Measurements from ENCODE around the gene FOXF1. TPM values are rescaled to one million over a fixed set of nuclear protein-coding genes. Genes with fewer than 3 reads are reported as not detected.

The FOXF1 gene
- total and polyA plus RNA-seq, 7 experiments from 2014 or later, result not detected

GRCh38 chr16:86529160-86529559 lies 18.8 kb downstream of the FOXF1 start:
- H3K27me3 Mint-ChIP-seq, result no peaks in the 10 kb centered on the region
- no peaks in the 10 kb centered on the region for H3K4me1 Mint-ChIP-seq
- CTCF ChIA-PET, result interaction anchor here (0.7 kb wide), 1 partner anchor 187 kb away, joined by 3 read pairs; no protein-coding TSS in a partner anchor

GRCh38 chr16:86530251-86531190 lies 20.2 kb downstream of the FOXF1 start:
- ChIA-PET POLR2A (no interaction called here), CTCF (no interaction called here)
- H3K4me3 ChIP-seq (ENCODE audit: low read length), result no peak overlapping the region
- Mint-ChIP-seq H3K27me3 (no peaks in the 10 kb centered on the region), H3K36me3 (peaks cover 0 to 33% (median 6%) of the 10 kb centered on the region in 5 donors), H3K4me1 (no peaks in the 10 kb centered on the region), H3K27ac (no peak overlapping the region), H3K9me3 (peaks cover 0 to 10% (median 3%) of the 10 kb centered on the region in 11 donors), H3K4me3 (no peak overlapping the region)
- peaks cover 0 to 32% (median 5%) of the 10 kb centered on the region in 3 experiments for H3K36me3 ChIP-seq (ENCODE audit: control insufficient read depth in 2 of 3, insufficient read depth in 3 of 3, low read length in 3 of 3)
- no peaks in the 10 kb centered on the region for H3K4me1 ChIP-seq (ENCODE audit: control insufficient read depth in 2 of 2, insufficient read depth in 2 of 2, low read length in 2 of 2)
- no peaks in the 10 kb centered on the region for H3K9me3 ChIP-seq (ENCODE audit: control insufficient read depth in 2 of 3, low read length in 3 of 3)
- H3K27me3 ChIP-seq (ENCODE audit: control insufficient read depth in 2 of 2, insufficient read depth in 2 of 2, low read length in 2 of 2), result no peaks in the 10 kb centered on the region
- H3K27ac ChIP-seq (ENCODE audit: low read depth, low read length), result no peak overlapping the region
- no peak for DNase-seq
- ATAC-seq, result no peak
- intact Hi-C loops (cut with micrococcal nuclease), result no loop called here

More at GRCh38 chr16:86529160-86529559, 18.8 kb downstream of the FOXF1 start:
- Mint-ChIP-seq H3K27ac (no peak overlapping the region), H3K4me3 (no peak overlapping the region), H3K36me3 (peaks cover 0 to 28% (median 6%) of the 10 kb centered on the region in 5 donors), H3K9me3 (peaks cover 0 to 11% (median 3%) of the 10 kb centered on the region in 11 donors)
- no peaks in the 10 kb centered on the region for H3K4me1 ChIP-seq (ENCODE audit: control insufficient read depth in 2 of 2, insufficient read depth in 2 of 2, low read length in 2 of 2)
- H3K4me3 ChIP-seq (ENCODE audit: low read length), result no peak overlapping the region
- DNase-seq, result no peak
- intact Hi-C loops (cut with micrococcal nuclease), result no loop called here
- H3K36me3 ChIP-seq (ENCODE audit: control insufficient read depth in 2 of 3, insufficient read depth in 3 of 3, low read length in 3 of 3), result peaks cover 0 to 31% (median 5%) of the 10 kb centered on the region in 3 experiments
- H3K9me3 ChIP-seq (ENCODE audit: control insufficient read depth in 2 of 3, low read length in 3 of 3), result no peaks in the 10 kb centered on the region
- no peak overlapping the region for H3K27ac ChIP-seq (ENCODE audit: low read depth, low read length)
- POLR2A ChIA-PET, result no interaction called here
- ATAC-seq, result no peak
- H3K27me3 ChIP-seq (ENCODE audit: control insufficient read depth in 2 of 2, insufficient read depth in 2 of 2, low read length in 2 of 2), result no peaks in the 10 kb centered on the region

- Mint-ChIP-seq H3K36me3 (peaks cover 0 to 35% (median 8%) of the 10 kb centered on the region in 5 donors), H3K9me3 (peaks cover 0 to 10% (median 3%) of the 10 kb centered on the region in 11 donors), H3K27ac (no peak overlapping the region), H3K4me3 (no peak overlapping the region), H3K4me1 (no peaks in the 10 kb centered on the region), H3K27me3 (no peaks in the 10 kb centered on the region)
- DNase-seq (no peak), ATAC-seq (no peak)
- POLR2A ChIA-PET, result no interaction called here
- no peaks in the 10 kb centered on the region for H3K4me1 ChIP-seq (ENCODE audit: control insufficient read depth in 2 of 2, insufficient read depth in 2 of 2, low read length in 2 of 2)
- H3K4me3 ChIP-seq (ENCODE audit: low read length), result no peak overlapping the region
- H3K36me3 ChIP-seq (ENCODE audit: control insufficient read depth in 2 of 3, insufficient read depth in 3 of 3, low read length in 3 of 3), result peaks cover 0 to 32% (median 5%) of the 10 kb centered on the region in 3 experiments
- intact Hi-C loops (cut with micrococcal nuclease), result no loop called here
- H3K27me3 ChIP-seq (ENCODE audit: control insufficient read depth in 2 of 2, insufficient read depth in 2 of 2, low read length in 2 of 2), result no peaks in the 10 kb centered on the region
- CTCF ChIA-PET, result no interaction called here
- H3K27ac ChIP-seq (ENCODE audit: low read depth, low read length), result no peak overlapping the region
- H3K9me3 ChIP-seq (ENCODE audit: control insufficient read depth in 2 of 3, low read length in 3 of 3), result no peaks in the 10 kb centered on the region
Observed at GRCh38 chr16:86531191-86531545, 20.8 kb downstream of the FOXF1 start.

GRCh38 chr16:86531641-86532525 lies 21.6 kb downstream of the FOXF1 start:
- ChIA-PET POLR2A (no interaction called here), CTCF (no interaction called here)
- Histone ChIP-seq H3K4me1 (ENCODE audit: control insufficient read depth in 2 of 2, insufficient read depth in 2 of 2, low read length in 2 of 2) (no peaks in the 10 kb centered on the region), H3K27ac (ENCODE audit: low read depth, low read length) (no peak overlapping the region), H3K4me3 (ENCODE audit: low read length) (no peak overlapping the region), H3K36me3 (ENCODE audit: control insufficient read depth in 2 of 3, insufficient read depth in 3 of 3, low read length in 3 of 3) (peaks cover 0 to 32% (median 5%) of the 10 kb centered on the region in 3 experiments), H3K9me3 (ENCODE audit: control insufficient read depth in 2 of 3, low read length in 3 of 3) (no peaks in the 10 kb centered on the region), H3K27me3 (ENCODE audit: control insufficient read depth in 2 of 2, insufficient read depth in 2 of 2, low read length in 2 of 2) (no peaks in the 10 kb centered on the region)
- Mint-ChIP-seq H3K4me1 (no peaks in the 10 kb centered on the region), H3K9me3 (peaks cover 0 to 6% (median 0%) of the 10 kb centered on the region in 11 donors), H3K27ac (peak overlapping the region in 1 of 9 donors; percentile 48), H3K4me3 (no peak overlapping the region), H3K36me3 (peaks cover 0 to 35% (median 8%) of the 10 kb centered on the region in 5 donors), H3K27me3 (no peaks in the 10 kb centered on the region)
- no peak for DNase-seq
- intact Hi-C loops (cut with micrococcal nuclease), result no loop called here
- no peak for ATAC-seq

- intact Hi-C loops (cut with micrococcal nuclease), result no loop called here
- Mint-ChIP-seq H3K27me3 (no peaks in the 10 kb centered on the region), H3K4me3 (no peak overlapping the region), H3K36me3 (peaks cover 0 to 39% (median 8%) of the 10 kb centered on the region in 5 donors), H3K9me3 (peaks cover 0 to 4% (median 0%) of the 10 kb centered on the region in 11 donors), H3K27ac (peak overlapping the region in 1 of 9 donors; percentile 48), H3K4me1 (no peaks in the 10 kb centered on the region)
- Histone ChIP-seq H3K36me3 (ENCODE audit: control insufficient read depth in 2 of 3, insufficient read depth in 3 of 3, low read length in 3 of 3) (peaks cover 0 to 36% (median 9%) of the 10 kb centered on the region in 3 experiments), H3K4me1 (ENCODE audit: control insufficient read depth in 2 of 2, insufficient read depth in 2 of 2, low read length in 2 of 2) (no peaks in the 10 kb centered on the region), H3K9me3 (ENCODE audit: control insufficient read depth in 2 of 3, low read length in 3 of 3) (no peaks in the 10 kb centered on the region), H3K4me3 (ENCODE audit: low read length) (no peak overlapping the region), H3K27ac (ENCODE audit: low read depth, low read length) (no peak overlapping the region), H3K27me3 (ENCODE audit: control insufficient read depth in 2 of 2, insufficient read depth in 2 of 2, low read length in 2 of 2) (no peaks in the 10 kb centered on the region)
- POLR2A ChIA-PET, result no interaction called here
- DNase-seq (no peak), ATAC-seq (no peak)
- CTCF ChIA-PET, result no interaction called here
Observed at GRCh38 chr16:86532526-86532815, 22.1 kb downstream of the FOXF1 start.

- H3K9me3 Mint-ChIP-seq, result peaks cover 0 to 2% (median 0%) of the 10 kb centered on the region in 11 donors
- ATAC-seq (no peak), DNase-seq (no peak)
- Histone ChIP-seq H3K9me3 (ENCODE audit: control insufficient read depth in 2 of 3, low read length in 3 of 3) (no peaks in the 10 kb centered on the region), H3K27me3 (ENCODE audit: control insufficient read depth in 2 of 2, insufficient read depth in 2 of 2, low read length in 2 of 2) (no peaks in the 10 kb centered on the region), H3K4me3 (ENCODE audit: low read length) (no peak overlapping the region), H3K36me3 (ENCODE audit: control insufficient read depth in 2 of 3, insufficient read depth in 3 of 3, low read length in 3 of 3) (peaks cover 0 to 42% (median 13%) of the 10 kb centered on the region in 3 experiments), H3K4me1 (ENCODE audit: control insufficient read depth in 2 of 2, insufficient read depth in 2 of 2, low read length in 2 of 2) (no peaks in the 10 kb centered on the region), H3K27ac (ENCODE audit: low read depth, low read length) (no peak overlapping the region)
- CTCF ChIA-PET, result interaction anchor here (0.5 kb wide), 1 partner anchor 1682 kb away, joined by 3 read pairs; no protein-coding TSS in a partner anchor
- H3K4me3 Mint-ChIP-seq, result no peak overlapping the region
- intact Hi-C loops (cut with micrococcal nuclease), result no loop called here
- POLR2A ChIA-PET, result no interaction called here
- H3K36me3 Mint-ChIP-seq, result peaks cover 0 to 38% (median 8%) of the 10 kb centered on the region in 5 donors
- H3K4me1 Mint-ChIP-seq, result no peaks in the 10 kb centered on the region
- no peak overlapping the region for H3K27ac Mint-ChIP-seq
- H3K27me3 Mint-ChIP-seq, result no peaks in the 10 kb centered on the region
Observed at GRCh38 chr16:86533076-86533475, 22.7 kb downstream of the FOXF1 start.

Measured in naive thymus-derived CD4-positive, alpha-beta T cell (primary cell).